ENCODE data around the gene LAMC3. TPM values are rescaled to one million over a fixed set of nuclear protein-coding genes. Genes with fewer than 3 reads are reported as not detected.

The LAMC3 gene
- total and polyA plus RNA-seq, 5 experiments from 2014 or later, result 0.02 to 7.2 (median 6.9) TPM; not detected in 2

DNA sequence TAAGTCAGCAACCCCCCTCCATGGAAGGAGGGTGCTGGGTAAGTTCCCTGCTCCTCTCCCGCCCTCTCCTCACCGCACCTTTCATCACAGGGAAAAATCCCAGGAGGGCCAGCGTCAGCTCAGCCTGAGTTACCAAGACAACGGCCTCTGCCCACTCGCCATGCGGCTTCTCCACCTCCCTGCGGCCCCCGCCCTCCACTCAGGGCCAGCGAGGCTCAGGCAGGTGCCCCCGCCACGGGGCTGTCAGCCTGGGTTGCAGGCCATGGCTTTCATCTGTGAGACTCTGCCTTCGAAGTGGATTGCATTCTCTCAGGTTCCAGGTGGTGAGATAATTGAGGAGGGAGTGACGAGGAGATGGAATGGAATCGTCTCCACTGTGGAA is 27.2 kb upstream of the LAMC3 start:
- POLR2A ChIA-PET, result no interaction called here
- H3K27ac Mint-ChIP-seq, result no peak overlapping the region
- H3K4me3 Mint-ChIP-seq, result no peak overlapping the region

DNA sequence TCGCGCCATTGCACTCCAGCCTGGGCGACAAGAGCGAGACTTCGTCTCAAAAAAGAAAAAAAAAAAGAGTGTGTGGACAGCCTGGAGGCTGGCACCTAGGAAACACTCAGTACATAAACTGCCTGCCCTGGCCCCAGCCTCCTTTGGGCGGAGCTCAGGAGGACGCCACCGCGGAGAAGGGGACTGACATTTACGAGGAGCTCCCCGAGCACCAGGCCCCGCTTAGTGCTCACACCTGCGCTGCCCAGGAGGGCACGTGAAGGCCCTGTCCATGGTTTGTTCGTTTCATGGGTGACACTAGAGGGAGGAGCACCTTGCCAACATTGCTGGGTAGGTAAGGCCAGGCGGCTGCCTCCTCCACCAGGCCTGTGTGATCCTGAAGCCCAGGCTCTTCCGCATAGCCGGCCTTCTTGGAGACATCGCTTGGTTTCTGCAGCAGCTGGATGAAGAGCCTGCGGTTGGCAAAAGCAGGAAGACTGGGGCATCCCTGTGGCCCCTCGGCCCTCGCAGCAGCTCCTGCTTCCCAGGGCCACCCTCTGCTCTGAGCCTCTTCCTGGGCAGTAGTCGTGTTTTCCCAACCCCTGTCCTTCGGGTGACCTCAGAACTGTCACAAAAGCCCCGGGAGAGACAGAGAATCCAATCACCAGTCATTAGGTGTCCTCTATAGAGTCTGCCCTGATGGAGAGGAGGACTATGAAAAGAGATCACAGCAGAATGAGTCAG is 26.2 kb upstream of the LAMC3 start:
- peaks cover 0 to 1% (median 0%) of the 10 kb centered on the region in 4 donors for H3K4me1 Mint-ChIP-seq
- H3K9me3 Mint-ChIP-seq, result no peaks in the 10 kb centered on the region
- H3K27ac Mint-ChIP-seq, result no peak overlapping the region
- ATAC-seq (no peak), DNase-seq (no peak)
- H3K36me3 Mint-ChIP-seq, result no peaks in the 10 kb centered on the region
- H3K4me3 Mint-ChIP-seq, result no peak overlapping the region
- POLR2A ChIA-PET, result no interaction called here
- H3K27me3 Mint-ChIP-seq, result peaks cover 0 to 13% (median 3%) of the 10 kb centered on the region in 5 donors

More for the DNA sequence above, 27.2 kb upstream of the LAMC3 start:
- no peaks in the 10 kb centered on the region for H3K36me3 Mint-ChIP-seq
- H3K9me3 Mint-ChIP-seq, result no peaks in the 10 kb centered on the region
- no peak for ATAC-seq
- DNase-seq, result no peak
- H3K27me3 Mint-ChIP-seq, result peaks cover 2 to 15% (median 10%) of the 10 kb centered on the region in 5 donors
- peaks cover 0 to 1% (median 0%) of the 10 kb centered on the region in 4 donors for H3K4me1 Mint-ChIP-seq

DNA sequence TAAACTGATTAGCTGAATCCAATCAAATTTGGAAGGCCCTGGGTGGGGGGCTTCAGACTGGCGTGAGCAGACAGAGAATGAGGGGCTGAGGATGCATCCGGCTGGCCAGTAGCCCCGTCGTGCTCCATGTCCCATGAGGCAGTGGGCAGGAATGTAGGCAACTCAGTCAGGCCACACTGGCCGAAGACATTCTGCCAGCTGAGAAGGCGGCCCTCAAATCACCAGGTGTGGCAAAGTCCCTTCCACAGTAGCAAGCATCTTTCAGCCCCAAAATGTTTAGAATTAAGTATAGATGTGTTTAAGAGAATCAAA is 25.7 kb upstream of the LAMC3 start:
- POLR2A ChIA-PET, result no interaction called here
- no peak for ATAC-seq
- Mint-ChIP-seq H3K4me1 (peaks cover 0 to 1% (median 0%) of the 10 kb centered on the region in 4 donors), H3K27me3 (peaks cover 0 to 13% (median 4%) of the 10 kb centered on the region in 5 donors), H3K4me3 (no peak overlapping the region), H3K27ac (no peak overlapping the region), H3K9me3 (no peaks in the 10 kb centered on the region), H3K36me3 (no peaks in the 10 kb centered on the region)
- no peak for DNase-seq

DNA sequence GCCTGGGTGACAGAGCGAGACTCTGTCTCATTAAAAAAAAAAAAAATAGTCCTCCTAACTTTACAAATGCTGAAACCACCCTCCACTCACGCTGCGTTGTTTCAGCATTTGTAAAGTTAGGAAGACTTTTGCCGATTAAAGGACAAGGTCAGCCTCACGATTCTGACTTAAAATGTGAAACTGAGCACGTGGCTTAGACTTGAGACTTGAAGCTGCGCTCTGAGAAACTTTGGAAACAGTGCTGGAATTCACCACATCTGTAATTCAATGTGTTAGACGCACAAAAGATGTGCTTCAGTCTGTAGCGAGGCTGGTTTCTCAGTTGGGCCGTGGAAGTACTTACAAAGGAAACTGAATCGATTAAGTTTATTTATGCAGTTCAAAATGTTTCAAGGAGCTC is 25.0 kb upstream of the LAMC3 start:
- H3K27ac Mint-ChIP-seq, result no peak overlapping the region
- no peaks in the 10 kb centered on the region for H3K9me3 Mint-ChIP-seq
- peaks cover 0 to 1% (median 0%) of the 10 kb centered on the region in 4 donors for H3K4me1 Mint-ChIP-seq
- H3K36me3 Mint-ChIP-seq, result no peaks in the 10 kb centered on the region
- POLR2A ChIA-PET, result no interaction called here
- DNase-seq (no peak), ATAC-seq (no peak)
- H3K4me3 Mint-ChIP-seq, result no peak overlapping the region
- H3K27me3 Mint-ChIP-seq, result peaks cover 0 to 13% (median 7%) of the 10 kb centered on the region in 5 donors

DNA sequence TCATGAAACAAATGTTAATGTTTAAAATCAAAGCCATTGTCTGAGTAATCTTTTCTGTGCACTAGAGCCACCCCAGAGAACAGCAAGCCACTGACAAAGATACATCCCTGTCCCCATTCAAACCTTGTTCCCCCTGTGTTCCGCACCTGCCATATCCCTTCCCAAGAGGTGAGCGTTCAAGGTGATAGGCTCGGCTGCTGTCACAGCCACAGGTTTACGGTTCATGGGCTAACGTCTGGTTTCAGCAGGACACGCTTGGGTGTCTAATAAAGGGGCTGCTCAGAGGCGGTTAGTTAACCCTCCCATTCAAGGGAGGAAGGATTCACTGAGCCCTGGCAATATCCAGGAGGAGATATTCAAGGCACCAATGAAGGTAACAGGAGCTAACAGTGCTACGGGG is 24.5 kb upstream of the LAMC3 start:
- H3K4me3 Mint-ChIP-seq, result no peak overlapping the region
- peaks cover 0 to 11% (median 7%) of the 10 kb centered on the region in 5 donors for H3K27me3 Mint-ChIP-seq
- ATAC-seq, result no peak
- POLR2A ChIA-PET, result no interaction called here
- no peak for DNase-seq
- no peaks in the 10 kb centered on the region for H3K36me3 Mint-ChIP-seq
- H3K27ac Mint-ChIP-seq, result no peak overlapping the region
- H3K9me3 Mint-ChIP-seq, result no peaks in the 10 kb centered on the region
- peaks cover 0 to 1% (median 0%) of the 10 kb centered on the region in 4 donors for H3K4me1 Mint-ChIP-seq

DNA sequence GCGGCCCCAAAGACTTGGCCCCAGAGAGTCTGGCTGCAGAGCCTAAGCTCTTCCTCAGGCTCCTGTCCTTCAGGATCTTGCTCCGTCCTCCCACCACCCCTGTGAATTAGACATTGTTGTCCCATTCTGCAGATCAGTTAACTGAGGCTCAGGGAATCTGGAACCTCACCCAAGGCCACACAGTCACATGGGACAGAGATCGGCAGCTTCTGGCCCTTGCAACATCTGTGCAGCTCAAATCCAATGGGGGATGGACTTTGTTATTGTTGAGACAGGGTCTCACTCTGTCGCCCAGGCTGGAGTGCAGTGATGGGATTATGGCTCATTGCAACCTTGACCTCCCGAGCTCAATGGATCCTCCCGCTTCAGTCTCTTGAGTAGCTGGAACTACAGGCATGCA is 23.9 kb upstream of the LAMC3 start:
- no peak overlapping the region for H3K4me3 Mint-ChIP-seq
- no peak for ATAC-seq
- POLR2A ChIA-PET, result no interaction called here
- H3K27me3 Mint-ChIP-seq, result peaks cover 0 to 8% (median 7%) of the 10 kb centered on the region in 5 donors
- no peaks in the 10 kb centered on the region for H3K36me3 Mint-ChIP-seq
- DNase-seq, result no peak
- no peak overlapping the region for H3K27ac Mint-ChIP-seq
- no peaks in the 10 kb centered on the region for H3K9me3 Mint-ChIP-seq
- H3K4me1 Mint-ChIP-seq, result peaks cover 0 to 1% (median 0%) of the 10 kb centered on the region in 4 donors

DNA sequence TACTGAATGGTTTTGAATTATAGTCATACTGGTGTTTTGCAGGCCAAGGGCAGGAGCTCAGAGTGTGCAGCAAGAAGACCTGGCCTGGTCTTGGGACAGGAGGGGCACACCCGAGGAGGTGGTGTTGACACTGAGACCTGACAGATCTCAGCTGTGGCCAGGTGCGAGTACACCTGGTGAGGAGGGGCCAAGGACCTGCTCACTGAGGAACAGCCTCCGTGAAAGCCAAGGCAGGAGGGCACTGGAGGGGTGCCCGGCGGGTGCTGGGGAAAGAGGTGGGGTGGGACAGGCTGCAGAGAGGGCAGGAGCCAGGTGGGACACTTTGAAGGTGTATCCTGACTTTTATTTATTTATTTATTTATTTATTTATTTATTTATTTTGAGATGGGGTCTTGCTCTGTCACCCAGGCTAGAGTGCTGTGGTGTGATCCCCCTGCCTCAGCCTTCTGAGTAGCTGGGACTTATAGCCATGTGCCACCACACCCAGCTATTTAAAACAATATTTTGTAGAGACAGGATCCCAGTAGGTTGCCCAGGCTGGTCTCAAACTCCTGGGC is 23.3 kb upstream of the LAMC3 start:
- H3K27ac Mint-ChIP-seq, result no peak overlapping the region
- H3K4me3 Mint-ChIP-seq, result no peak overlapping the region
- peaks cover 0 to 4% (median 3%) of the 10 kb centered on the region in 5 donors for H3K27me3 Mint-ChIP-seq
- POLR2A ChIA-PET, result no interaction called here
- no peaks in the 10 kb centered on the region for H3K36me3 Mint-ChIP-seq
- no peak for DNase-seq
- H3K4me1 Mint-ChIP-seq, result no peaks in the 10 kb centered on the region
- no peak for ATAC-seq
- no peaks in the 10 kb centered on the region for H3K9me3 Mint-ChIP-seq

DNA sequence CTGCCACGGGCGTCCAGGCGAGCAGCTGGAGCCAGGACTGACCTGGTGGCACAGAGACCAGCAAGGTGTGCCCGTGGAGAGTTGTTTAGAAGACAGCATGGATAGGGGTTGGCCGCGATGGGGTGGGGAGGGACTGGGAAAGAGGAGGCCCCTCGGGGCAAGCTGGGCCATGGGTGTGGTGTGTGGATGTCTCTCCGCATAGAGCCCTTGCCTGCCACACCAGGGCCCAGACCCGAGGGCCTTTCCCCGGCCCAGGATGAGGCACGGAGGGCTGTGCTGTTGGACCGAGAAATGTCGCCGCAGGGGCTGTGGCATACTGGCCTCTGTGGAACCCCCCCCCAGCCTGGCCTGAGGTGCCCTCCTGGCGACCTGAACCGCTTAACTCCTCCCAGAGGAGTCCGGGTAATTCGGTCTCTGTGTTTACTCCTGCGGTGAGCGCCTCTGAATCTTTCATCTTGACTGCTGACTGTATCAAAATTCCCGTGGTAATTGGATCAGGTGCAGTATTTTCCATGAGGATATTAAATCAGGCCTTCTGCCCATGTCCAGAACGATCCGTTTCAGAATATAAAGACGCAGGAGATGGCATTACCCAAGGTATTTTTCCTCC is 22.5 kb upstream of the LAMC3 start:
- H3K36me3 Mint-ChIP-seq, result no peaks in the 10 kb centered on the region
- peaks cover 0 to 4% (median 3%) of the 10 kb centered on the region in 5 donors for H3K27me3 Mint-ChIP-seq
- H3K4me3 Mint-ChIP-seq, result no peak overlapping the region
- no peaks in the 10 kb centered on the region for H3K4me1 Mint-ChIP-seq
- no peak for DNase-seq
- no peak overlapping the region for H3K27ac Mint-ChIP-seq
- no peaks in the 10 kb centered on the region for H3K9me3 Mint-ChIP-seq
- ATAC-seq, result no peak
- POLR2A ChIA-PET, result no interaction called here

DNA sequence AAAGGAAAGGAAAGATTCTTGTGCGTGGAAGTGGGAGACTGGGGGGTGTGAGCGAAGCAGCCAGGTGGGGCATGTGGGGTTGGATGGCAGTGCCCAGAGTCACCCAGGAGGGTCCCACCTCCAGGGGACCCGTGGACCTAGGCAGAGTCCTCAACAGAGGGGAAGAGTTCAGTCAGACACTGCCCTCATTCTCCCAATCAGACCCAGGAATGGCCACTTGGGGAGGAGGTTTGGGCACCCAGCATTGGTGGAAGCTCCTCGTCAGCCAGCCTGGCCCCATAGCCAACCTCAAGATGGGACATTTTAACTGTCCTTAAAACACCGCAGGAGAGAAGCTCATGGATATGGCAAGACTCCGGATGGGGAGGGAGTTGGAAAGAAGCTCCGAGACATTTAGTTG is 21.9 kb upstream of the LAMC3 start:
- DNase-seq (no peak), ATAC-seq (no peak)
- peaks cover 0 to 6% (median 3%) of the 10 kb centered on the region in 5 donors for H3K27me3 Mint-ChIP-seq
- no peaks in the 10 kb centered on the region for H3K36me3 Mint-ChIP-seq
- no peak overlapping the region for H3K4me3 Mint-ChIP-seq
- POLR2A ChIA-PET, result no interaction called here
- no peaks in the 10 kb centered on the region for H3K9me3 Mint-ChIP-seq
- H3K27ac Mint-ChIP-seq, result no peak overlapping the region
- H3K4me1 Mint-ChIP-seq, result no peaks in the 10 kb centered on the region

DNA sequence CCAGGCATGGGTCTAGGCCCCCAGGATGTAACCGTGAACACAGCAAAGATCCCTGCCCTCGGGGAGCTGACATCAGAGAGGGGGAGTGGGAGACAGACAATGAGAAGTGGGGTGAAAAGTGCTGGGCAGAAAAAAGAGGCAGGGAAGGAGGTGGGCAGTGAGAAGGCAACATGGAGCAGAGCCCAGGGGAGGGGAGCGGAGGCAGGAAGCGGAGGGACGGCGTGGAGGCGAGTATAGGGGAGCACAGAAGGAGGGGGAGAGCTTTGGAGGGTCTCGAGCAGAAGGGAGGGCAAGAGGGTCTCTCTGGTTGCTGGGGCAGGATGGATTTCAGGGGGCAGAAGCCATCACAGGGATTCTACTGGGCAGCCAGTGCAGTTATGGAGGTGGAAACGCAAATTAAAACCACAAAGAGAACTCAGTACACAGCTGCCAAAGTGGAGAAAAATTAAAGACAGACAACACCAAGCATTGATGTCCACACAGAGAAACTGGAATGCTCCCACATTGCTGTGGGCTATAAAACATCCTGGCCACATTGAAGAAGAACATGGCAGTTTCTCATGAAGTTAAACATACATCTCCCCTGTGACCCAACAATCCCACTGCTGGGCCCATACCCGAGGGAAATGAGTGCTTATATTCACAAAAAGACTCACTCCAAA is 21.1 kb upstream of the LAMC3 start:
- no peak overlapping the region for H3K27ac Mint-ChIP-seq
- POLR2A ChIA-PET, result interaction anchor here (0.6 kb wide), 1 partner anchor 9 kb away, joined by 9 read pairs; no protein-coding TSS in a partner anchor
- no peak for DNase-seq
- peaks cover 0 to 4% (median 3%) of the 10 kb centered on the region in 5 donors for H3K27me3 Mint-ChIP-seq
- no peaks in the 10 kb centered on the region for H3K9me3 Mint-ChIP-seq
- H3K36me3 Mint-ChIP-seq, result no peaks in the 10 kb centered on the region
- ATAC-seq, result no peak
- no peaks in the 10 kb centered on the region for H3K4me1 Mint-ChIP-seq
- H3K4me3 Mint-ChIP-seq, result no peak overlapping the region

DNA sequence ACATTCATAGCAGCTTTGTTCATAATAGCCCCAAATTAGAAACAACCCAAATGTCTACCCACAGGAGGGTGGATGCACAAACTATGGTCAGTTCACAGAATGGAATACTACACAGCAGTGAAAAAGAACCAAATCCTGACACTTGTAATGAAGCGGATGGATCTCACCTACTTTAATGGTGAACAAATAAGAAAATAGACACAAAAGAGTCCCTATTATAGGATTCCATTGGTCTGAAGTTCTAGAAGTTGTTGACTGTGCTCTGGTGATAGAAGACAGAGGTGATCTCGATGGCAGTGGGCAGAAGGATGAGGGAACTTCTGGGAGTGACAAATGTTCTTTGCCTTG is 20.6 kb upstream of the LAMC3 start:
- no peaks in the 10 kb centered on the region for H3K9me3 Mint-ChIP-seq
- no peaks in the 10 kb centered on the region for H3K4me1 Mint-ChIP-seq

DNA sequence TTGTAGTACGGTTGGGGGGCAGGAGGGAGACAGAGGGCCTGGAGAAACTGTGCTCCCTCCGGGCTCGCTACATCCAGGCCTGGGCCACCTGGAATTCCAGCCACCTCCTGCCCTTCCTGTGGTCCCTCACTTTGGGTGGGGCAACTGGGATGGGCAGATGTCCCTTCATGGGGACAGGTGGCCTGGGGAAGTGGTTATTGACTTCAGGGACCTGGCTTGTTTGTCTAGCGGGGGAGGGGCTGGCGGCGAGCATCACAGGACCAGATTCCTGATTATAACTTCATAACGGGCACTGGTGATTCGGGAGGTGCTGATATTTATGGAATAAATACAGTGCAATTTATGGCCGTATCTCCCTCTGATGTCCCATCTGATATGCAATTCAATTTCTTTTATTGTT is 20.1 kb upstream of the LAMC3 start:
- DNase-seq (no peak), ATAC-seq (no peak)
- Mint-ChIP-seq H3K27ac (no peak overlapping the region), H3K9me3 (no peaks in the 10 kb centered on the region), H3K36me3 (no peaks in the 10 kb centered on the region), H3K27me3 (peaks cover 0 to 4% (median 3%) of the 10 kb centered on the region in 5 donors), H3K4me3 (no peak overlapping the region), H3K4me1 (no peaks in the 10 kb centered on the region)
- POLR2A ChIA-PET, result no interaction called here

More for the DNA sequence above, 20.6 kb upstream of the LAMC3 start:
- H3K36me3 Mint-ChIP-seq, result no peaks in the 10 kb centered on the region
- no peak for DNase-seq
- POLR2A ChIA-PET, result interaction anchor here (0.6 kb wide), 1 partner anchor 10 kb away, joined by 9 read pairs; no protein-coding TSS in a partner anchor
- H3K27ac Mint-ChIP-seq, result no peak overlapping the region
- ATAC-seq, result no peak
- no peak overlapping the region for H3K4me3 Mint-ChIP-seq
- peaks cover 0 to 4% (median 3%) of the 10 kb centered on the region in 5 donors for H3K27me3 Mint-ChIP-seq

DNA sequence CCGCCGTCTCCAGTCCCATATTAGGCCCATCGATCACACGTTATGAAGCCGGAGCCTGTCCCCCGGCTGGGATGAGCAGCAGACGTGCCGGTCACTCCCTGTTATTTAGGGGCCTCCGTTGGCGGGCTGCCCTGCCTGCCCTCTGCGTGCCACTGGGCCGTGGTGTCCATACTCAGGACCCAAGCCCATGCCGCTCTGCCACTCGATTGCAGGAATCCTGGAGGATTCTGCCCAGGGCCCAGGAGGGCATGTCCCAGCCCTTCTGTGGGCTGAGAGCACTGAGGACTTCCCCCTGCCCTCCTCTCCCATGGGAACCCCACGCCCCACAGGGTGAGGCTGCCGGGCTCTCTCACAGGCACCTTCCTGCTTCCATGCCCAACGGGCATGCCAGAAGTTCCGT is 19.6 kb upstream of the LAMC3 start:
- DNase-seq (no peak), ATAC-seq (no peak)
- no peaks in the 10 kb centered on the region for H3K9me3 Mint-ChIP-seq
- POLR2A ChIA-PET, result no interaction called here
- H3K4me3 Mint-ChIP-seq, result no peak overlapping the region
- no peak overlapping the region for H3K27ac Mint-ChIP-seq
- peaks cover 0 to 4% (median 3%) of the 10 kb centered on the region in 5 donors for H3K27me3 Mint-ChIP-seq
- no peaks in the 10 kb centered on the region for H3K36me3 Mint-ChIP-seq
- H3K4me1 Mint-ChIP-seq, result no peaks in the 10 kb centered on the region
